ENCODE measurements around the gene ARF1. TPM values are rescaled to one million over a fixed set of nuclear protein-coding genes. Genes with fewer than 3 reads are reported as not detected.

ARF1 gene
- polyA plus RNA-seq, 1 donor = 416 TPM

DNA sequence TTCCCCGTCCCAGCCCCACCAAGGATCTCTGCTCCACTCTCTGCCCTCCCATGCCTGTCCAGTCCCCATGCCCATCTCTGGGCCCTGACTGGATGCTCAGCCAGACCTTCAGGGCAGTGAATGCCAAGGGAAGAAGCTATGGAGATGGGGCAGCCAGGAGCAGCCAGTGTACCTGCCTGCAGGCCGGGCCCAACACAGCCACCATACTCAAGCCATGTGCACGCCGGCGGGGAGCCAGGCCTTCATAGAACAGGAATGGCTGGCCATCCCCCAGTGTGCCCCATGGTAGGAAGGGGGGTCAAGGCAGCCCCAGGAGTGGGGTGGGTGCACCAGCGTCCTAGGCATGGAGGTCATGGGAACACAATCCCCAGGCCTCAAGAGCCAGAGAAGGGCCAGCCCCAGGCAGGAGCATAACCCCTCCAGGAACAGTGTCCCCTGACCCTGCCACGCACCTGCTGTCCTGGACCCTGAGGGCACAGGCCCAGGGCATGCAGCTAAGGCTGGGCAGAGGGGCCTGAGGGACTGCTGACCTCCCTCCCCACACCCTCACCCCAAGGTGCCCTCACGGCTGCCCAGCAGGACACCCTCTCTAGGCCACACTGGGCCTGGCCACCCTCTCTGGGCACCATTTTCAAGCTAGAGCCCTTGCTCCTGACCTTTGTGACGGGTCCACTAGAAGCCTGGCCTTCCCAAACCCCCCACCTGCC lies 20.3 kb upstream of the ARF1 start:
- H3K27me3 ChIP-seq (ENCODE audit: control insufficient read depth, insufficient read depth, low read length) = peaks cover 72% of the 10 kb centered on the region
- H3K4me3 ChIP-seq (ENCODE audit: low read length) = no peak overlapping the region
- H3K9me3 ChIP-seq (ENCODE audit: control insufficient read depth, low read depth, low read length) = peaks cover 18% of the 10 kb centered on the region
- H3K27ac ChIP-seq (ENCODE audit: low read length) = no peak overlapping the region
- peaks cover 9% of the 10 kb centered on the region for H3K4me1 ChIP-seq (ENCODE audit: control insufficient read depth, insufficient read depth, low read length)
- no peak for DNase-seq
- WGBS (ENCODE audit: insufficient coverage, low lambda C conversion rate) = no CpG with 5 or more reads among the region's 9 CpGs
- H3K36me3 ChIP-seq (ENCODE audit: control insufficient read depth, insufficient read depth, low read length) = no peaks in the 10 kb centered on the region

DNA sequence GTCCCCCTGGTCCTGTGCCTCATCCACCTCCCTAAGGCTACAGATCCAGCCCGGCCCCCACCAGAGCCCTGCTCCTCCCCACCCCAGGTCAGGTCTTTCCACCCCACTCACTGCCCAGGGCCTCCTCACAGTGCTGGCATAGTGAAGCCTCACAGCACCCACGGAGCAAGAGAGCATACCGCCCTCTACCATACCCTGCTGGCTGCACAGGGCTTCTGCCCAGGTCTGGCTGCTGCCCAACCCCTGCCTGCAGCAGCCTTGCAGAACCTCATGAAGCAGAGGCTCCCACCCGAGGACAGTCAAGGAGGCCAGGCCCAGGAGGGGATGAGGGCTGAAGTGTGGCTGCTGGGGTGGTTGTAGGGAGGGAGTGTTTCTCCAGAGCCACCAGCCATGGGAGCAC lies 19.7 kb upstream of the ARF1 start:
- peaks cover 18% of the 10 kb centered on the region for H3K9me3 ChIP-seq (ENCODE audit: control insufficient read depth, low read depth, low read length)
- H3K4me1 ChIP-seq (ENCODE audit: control insufficient read depth, insufficient read depth, low read length) = peaks cover 9% of the 10 kb centered on the region
- H3K27ac ChIP-seq (ENCODE audit: low read length) = no peak overlapping the region
- no peak overlapping the region for H3K4me3 ChIP-seq (ENCODE audit: low read length)
- DNase-seq = no peak
- no CpG with 5 or more reads among the region's 4 CpGs for WGBS (ENCODE audit: insufficient coverage, low lambda C conversion rate)
- peaks cover 70% of the 10 kb centered on the region for H3K27me3 ChIP-seq (ENCODE audit: control insufficient read depth, insufficient read depth, low read length)
- H3K36me3 ChIP-seq (ENCODE audit: control insufficient read depth, insufficient read depth, low read length) = no peaks in the 10 kb centered on the region

DNA sequence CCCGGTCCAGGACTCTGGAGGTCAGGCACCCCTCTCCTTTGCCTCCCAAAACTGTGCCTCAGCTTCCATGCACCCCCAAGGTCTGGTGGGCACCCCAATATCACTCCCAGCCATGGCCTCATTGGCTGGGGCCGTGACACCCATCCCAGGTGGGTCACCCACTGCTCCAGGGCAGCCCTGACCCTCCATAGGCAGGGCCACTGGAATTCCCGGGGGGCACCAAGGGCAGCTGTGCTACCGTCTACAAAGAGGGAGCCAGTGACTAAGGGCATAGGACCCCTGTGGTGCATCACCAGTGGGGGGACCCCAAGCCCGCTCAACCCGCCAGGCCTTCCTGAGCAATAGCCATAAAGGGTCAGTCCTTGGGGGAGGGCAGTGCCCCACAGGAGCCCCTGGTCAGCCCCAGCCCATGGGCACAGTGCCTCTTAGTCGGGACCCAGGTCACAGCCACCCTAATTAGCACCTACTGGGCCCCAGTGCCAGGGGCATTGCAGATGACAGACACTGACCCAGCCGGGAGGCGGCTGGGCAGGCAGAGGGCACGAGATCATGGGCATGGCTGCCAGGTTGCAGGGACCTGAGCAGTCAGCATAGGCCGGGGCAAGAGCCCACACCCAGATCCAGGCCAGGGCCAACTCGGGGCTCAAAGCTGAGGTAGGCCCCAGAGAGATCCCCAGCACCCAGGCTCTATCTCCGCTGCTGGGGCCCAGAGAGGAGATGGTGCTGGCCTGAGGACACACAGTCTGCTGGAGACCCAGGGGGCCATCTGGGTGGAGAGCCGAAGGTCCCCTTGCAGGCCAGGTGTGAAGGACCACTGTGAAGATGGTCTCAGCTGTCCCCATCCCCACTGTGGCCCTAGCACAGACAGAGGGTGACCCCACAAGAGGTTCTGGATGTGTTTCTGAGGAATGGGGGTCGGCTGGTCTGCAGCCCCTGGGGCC lies 19.0 kb upstream of the ARF1 start:
- H3K27me3 ChIP-seq (ENCODE audit: control insufficient read depth, insufficient read depth, low read length) = peaks cover 67% of the 10 kb centered on the region
- H3K27ac ChIP-seq (ENCODE audit: low read length) = no peak overlapping the region
- peaks cover 17% of the 10 kb centered on the region for H3K9me3 ChIP-seq (ENCODE audit: control insufficient read depth, low read depth, low read length)
- no peak for DNase-seq
- no CpG with 5 or more reads among the region's 15 CpGs for WGBS (ENCODE audit: insufficient coverage, low lambda C conversion rate)
- H3K36me3 ChIP-seq (ENCODE audit: control insufficient read depth, insufficient read depth, low read length) = no peaks in the 10 kb centered on the region
- H3K4me1 ChIP-seq (ENCODE audit: control insufficient read depth, insufficient read depth, low read length) = peaks cover 9% of the 10 kb centered on the region
- H3K4me3 ChIP-seq (ENCODE audit: low read length) = no peak overlapping the region

DNA sequence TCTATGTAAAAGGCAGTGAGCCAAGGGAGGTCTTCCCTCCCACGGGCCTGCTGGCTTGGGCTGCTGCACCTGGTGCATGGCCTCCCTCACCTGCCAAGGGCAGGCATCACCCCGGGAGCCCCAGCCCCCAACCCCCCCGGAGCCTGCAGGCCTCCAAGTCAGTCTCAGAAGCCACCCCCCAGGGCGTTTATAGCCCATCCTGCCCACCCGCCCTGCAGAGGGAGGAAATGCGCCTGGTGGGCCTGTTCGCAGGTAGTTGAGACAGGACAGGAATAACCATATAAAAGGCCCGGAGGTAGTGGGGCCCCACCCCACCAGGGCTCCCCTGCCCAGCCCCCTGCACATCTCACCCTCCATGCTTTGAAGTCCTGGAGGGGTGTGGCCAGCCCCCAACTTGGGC lies 18.2 kb upstream of the ARF1 start:
- Histone ChIP-seq H3K4me3 (ENCODE audit: low read length) (no peak overlapping the region), H3K9me3 (ENCODE audit: control insufficient read depth, low read depth, low read length) (peaks cover 9% of the 10 kb centered on the region), H3K27me3 (ENCODE audit: control insufficient read depth, insufficient read depth, low read length) (peaks cover 67% of the 10 kb centered on the region), H3K4me1 (ENCODE audit: control insufficient read depth, insufficient read depth, low read length) (peaks cover 9% of the 10 kb centered on the region), H3K36me3 (ENCODE audit: control insufficient read depth, insufficient read depth, low read length) (no peaks in the 10 kb centered on the region), H3K27ac (ENCODE audit: low read length) (no peak overlapping the region)
- no CpG with 5 or more reads among the region's 8 CpGs for WGBS (ENCODE audit: insufficient coverage, low lambda C conversion rate)
- no peak for DNase-seq

DNA sequence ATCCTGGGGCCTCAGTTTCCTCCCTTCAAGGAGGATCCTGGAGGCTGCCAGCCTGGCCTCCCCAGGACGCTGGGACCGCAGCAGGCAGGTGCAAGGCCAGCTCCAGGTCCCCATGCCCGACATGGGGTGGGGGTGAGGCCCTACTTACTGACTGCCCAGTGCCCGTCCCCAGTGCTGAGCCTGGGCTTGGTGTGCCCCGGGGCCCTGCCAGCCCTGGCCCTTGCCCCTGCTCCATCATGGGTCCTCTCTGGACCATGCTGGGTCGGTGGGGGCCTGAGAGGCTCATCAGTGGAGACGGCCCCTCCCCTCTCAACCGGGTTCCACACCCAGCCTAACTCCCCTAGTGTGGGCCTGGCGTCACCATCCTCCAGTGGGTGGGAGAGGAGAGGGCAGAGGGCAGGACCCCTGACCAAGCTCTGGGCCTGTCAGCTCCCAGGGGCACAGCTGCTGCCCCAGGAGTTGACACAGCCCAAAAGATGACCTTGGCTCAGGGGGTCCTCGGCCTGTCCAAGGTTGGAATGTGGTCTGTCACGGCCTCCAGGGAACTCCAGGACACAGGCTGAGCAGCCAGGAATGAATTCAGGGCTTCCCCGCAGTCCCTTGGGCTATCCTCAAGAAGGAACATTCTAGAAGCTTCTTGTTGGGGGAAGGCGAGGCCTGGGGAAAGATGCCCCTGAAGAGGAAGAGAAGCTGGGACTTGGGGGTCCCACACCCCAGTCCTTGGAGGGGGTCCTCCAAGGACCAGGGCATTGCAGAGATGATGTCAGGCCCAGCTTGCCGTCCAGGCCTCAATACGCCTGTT lies 17.6 kb upstream of the ARF1 start:
- WGBS (ENCODE audit: insufficient coverage, low lambda C conversion rate) = no CpG with 5 or more reads among the region's 15 CpGs
- Histone ChIP-seq H3K36me3 (ENCODE audit: control insufficient read depth, insufficient read depth, low read length) (no peaks in the 10 kb centered on the region), H3K4me1 (ENCODE audit: control insufficient read depth, insufficient read depth, low read length) (peaks cover 9% of the 10 kb centered on the region), H3K27ac (ENCODE audit: low read length) (no peak overlapping the region), H3K9me3 (ENCODE audit: control insufficient read depth, low read depth, low read length) (peaks cover 6% of the 10 kb centered on the region), H3K27me3 (ENCODE audit: control insufficient read depth, insufficient read depth, low read length) (peaks cover 66% of the 10 kb centered on the region), H3K4me3 (ENCODE audit: low read length) (no peak overlapping the region)
- DNase-seq = no peak

DNA sequence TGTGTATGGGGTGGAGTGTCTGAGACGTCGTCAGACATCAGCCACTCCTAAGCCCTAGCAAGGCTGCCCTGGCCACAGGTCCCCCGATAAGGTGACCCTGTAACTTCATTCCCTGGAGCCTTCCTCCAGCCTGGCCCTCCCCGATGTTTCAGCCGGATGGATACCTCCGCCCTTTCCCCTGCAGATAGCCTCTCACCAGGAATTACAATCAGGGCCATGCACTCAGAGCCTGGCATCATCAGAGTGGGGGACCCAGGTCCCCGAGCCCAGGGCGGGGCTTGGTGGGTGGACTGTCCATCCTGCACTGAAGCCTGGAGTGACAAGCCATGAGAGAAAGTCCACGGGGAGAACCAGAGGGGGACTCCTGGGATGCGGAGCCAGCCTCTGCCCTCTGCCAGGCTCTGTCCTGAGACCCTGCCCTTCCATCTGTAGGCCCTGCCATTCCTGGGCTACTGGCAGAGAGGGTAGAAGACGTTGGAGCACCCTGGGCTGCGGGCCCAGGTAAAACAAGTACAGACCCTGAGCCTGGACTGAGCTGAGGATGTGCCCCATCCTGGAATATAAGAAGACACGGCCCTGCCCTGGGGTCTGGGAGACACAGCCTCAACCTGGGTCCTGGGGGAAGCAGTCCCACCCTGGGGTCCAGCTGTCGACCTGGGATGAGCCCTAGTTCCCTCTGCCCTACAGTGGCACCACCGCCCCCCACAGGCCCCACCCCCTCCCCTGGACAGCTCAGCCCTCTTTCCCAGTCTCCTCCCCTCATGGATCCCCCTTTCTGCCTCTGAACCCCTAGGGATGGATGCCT lies 16.8 kb upstream of the ARF1 start:
- peaks cover 65% of the 10 kb centered on the region for H3K27me3 ChIP-seq (ENCODE audit: control insufficient read depth, insufficient read depth, low read length)

DNA sequence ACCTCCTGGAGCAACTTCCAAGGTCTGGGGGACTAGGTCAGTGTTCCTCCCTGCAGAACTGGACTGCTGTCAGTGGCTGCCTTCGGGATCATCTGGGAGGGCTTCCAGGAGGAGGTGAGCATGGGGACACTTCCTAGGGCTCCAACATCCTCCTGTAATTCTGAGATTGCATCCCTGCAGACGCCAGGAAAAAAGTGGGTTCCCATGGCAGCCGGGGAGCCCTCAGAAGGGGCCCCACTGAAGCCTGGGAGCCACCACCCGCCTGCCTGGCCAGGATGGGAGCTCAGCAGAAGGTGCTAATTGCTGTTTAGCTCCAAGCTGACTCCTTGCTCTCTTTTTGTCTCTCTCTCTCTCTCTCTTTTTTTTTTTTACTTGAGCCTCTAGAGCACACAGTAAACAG lies 16.1 kb upstream of the ARF1 start:
- DNase-seq = no peak

More for the DNA sequence above, 16.8 kb upstream of the ARF1 start:
- no peaks in the 10 kb centered on the region for H3K36me3 ChIP-seq (ENCODE audit: control insufficient read depth, insufficient read depth, low read length)
- no peaks in the 10 kb centered on the region for H3K9me3 ChIP-seq (ENCODE audit: control insufficient read depth, low read depth, low read length)
- DNase-seq = no peak
- no CpG with 5 or more reads among the region's 15 CpGs for WGBS (ENCODE audit: insufficient coverage, low lambda C conversion rate)
- H3K27ac ChIP-seq (ENCODE audit: low read length) = no peak overlapping the region
- peaks cover 3% of the 10 kb centered on the region for H3K4me1 ChIP-seq (ENCODE audit: control insufficient read depth, insufficient read depth, low read length)
- H3K4me3 ChIP-seq (ENCODE audit: low read length) = no peak overlapping the region

DNA sequence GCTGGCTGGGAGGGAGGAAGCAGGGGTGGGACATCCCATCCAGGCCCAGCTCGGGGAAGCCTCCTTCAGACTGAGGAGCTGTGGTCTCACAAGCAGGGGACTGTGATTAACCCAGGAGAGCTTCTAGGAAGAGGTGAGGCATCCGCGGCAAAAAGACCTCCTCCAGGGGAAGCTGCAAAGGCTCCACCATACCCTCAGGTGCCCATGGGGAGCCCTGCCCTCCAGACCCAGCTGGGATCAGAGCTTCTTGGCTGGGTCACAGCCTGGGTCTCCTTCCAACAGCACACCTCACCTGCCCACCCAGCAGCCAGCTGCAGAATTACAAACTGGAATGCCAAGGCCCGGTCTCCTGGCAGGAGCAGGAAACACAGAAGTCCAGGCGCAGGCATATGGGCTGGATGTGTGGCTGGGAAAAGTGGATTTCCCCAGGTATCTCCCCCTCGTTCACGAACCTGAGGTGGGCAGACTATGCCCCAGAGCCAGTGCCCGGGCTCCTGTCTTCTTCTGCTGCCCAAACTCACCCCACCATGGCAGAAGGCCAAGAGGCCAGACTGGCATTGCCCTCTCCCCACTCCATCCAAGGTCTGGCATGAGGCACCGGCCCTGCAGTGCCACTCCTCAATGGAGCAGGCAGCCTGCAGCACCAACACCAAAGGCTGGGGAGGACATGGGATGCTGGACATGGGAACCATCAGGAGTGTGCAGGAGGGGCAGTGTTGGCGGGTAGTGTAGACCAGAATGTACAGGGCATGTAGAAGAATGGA lies 15.4 kb upstream of the ARF1 start:
- H3K27me3 ChIP-seq (ENCODE audit: control insufficient read depth, insufficient read depth, low read length) = peaks cover 58% of the 10 kb centered on the region
- WGBS (ENCODE audit: insufficient coverage, low lambda C conversion rate) = no CpG with 5 or more reads among the region's 10 CpGs

More for the DNA sequence above, 16.1 kb upstream of the ARF1 start:
- no peaks in the 10 kb centered on the region for H3K36me3 ChIP-seq (ENCODE audit: control insufficient read depth, insufficient read depth, low read length)
- no peaks in the 10 kb centered on the region for H3K4me1 ChIP-seq (ENCODE audit: control insufficient read depth, insufficient read depth, low read length)
- no CpG with 5 or more reads among the region's 4 CpGs for WGBS (ENCODE audit: insufficient coverage, low lambda C conversion rate)
- H3K9me3 ChIP-seq (ENCODE audit: control insufficient read depth, low read depth, low read length) = no peaks in the 10 kb centered on the region
- no peak overlapping the region for H3K4me3 ChIP-seq (ENCODE audit: low read length)
- peaks cover 62% of the 10 kb centered on the region for H3K27me3 ChIP-seq (ENCODE audit: control insufficient read depth, insufficient read depth, low read length)
- H3K27ac ChIP-seq (ENCODE audit: low read length) = no peak overlapping the region

DNA sequence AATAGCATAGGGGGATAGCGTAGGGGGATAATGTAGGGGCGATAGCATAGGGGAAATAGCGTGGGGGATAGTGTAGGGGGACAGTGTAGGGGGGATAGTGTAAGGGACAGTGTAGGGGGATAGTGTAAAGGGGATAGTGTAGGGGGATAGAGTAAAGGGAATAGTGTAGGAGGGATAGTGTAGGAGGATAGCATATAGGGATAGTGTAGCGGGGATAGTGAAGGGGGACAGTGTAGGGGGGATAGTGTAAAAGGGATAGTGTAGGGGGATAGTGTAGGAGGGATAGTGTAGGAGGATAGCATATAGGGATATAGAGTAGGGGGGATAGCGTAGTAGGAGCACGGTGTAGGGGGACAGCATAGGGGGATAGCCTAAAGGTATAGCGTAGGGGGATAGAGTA lies 14.1 kb upstream of the ARF1 start:
- Histone ChIP-seq H3K9me3 (ENCODE audit: control insufficient read depth, low read depth, low read length) (no peaks in the 10 kb centered on the region), H3K4me3 (ENCODE audit: low read length) (no peak overlapping the region), H3K27me3 (ENCODE audit: control insufficient read depth, insufficient read depth, low read length) (peaks cover 58% of the 10 kb centered on the region), H3K27ac (ENCODE audit: low read length) (no peak overlapping the region), H3K4me1 (ENCODE audit: control insufficient read depth, insufficient read depth, low read length) (no peaks in the 10 kb centered on the region), H3K36me3 (ENCODE audit: control insufficient read depth, insufficient read depth, low read length) (no peaks in the 10 kb centered on the region)
- no peak for DNase-seq
- 81% methylated on average over 4 of the region's 7 CpGs for WGBS (ENCODE audit: insufficient coverage, low lambda C conversion rate)

More for the DNA sequence above, 15.4 kb upstream of the ARF1 start:
- Histone ChIP-seq H3K27ac (ENCODE audit: low read length) (no peak overlapping the region), H3K9me3 (ENCODE audit: control insufficient read depth, low read depth, low read length) (no peaks in the 10 kb centered on the region), H3K4me1 (ENCODE audit: control insufficient read depth, insufficient read depth, low read length) (no peaks in the 10 kb centered on the region), H3K36me3 (ENCODE audit: control insufficient read depth, insufficient read depth, low read length) (no peaks in the 10 kb centered on the region), H3K4me3 (ENCODE audit: low read length) (no peak overlapping the region)
- no peak for DNase-seq

All from large intestine (tissue), 3 donors.